Spleen (tissue), 7 donors: ENCODE results near the gene LYZL1.

Experiments
- POLR2A ChIP-seq, 3 donors: fragments of 450-650 bp; IDR thresholded peaks; one replicate each; pipeline ENCODE4 v1.5.1; 2017; ENCODE audit warnings: antibody characterized with exemption in 3 of 3, mild to moderate bottlenecking in 1 of 3
- POLR2AphosphoS5 ChIP-seq, 3 donors: sonication (generic); formaldehyde crosslinking; IDR thresholded peaks; one replicate each; pipeline ENCODE4 v1.5.1; 2017; ENCODE audit warnings: antibody characterized with exemption in 3 of 3
- TF ChIP-seq, protein P1 (sequence below), 11 experiments: fragments of 200-600 bp in 7 of 11; fragments of 450-650 bp in 4 of 11; sonication (generic) in 4 of 11; IDR thresholded peaks in 8 of 11; conservative IDR thresholded peaks in 3 of 11; 1 replicate in 7 of 11; 2 replicates in 4 of 11; pipeline versions ENCODE4 v1.4.0 to v1.8.0; 2016 to 2021; ENCODE audit warnings: antibody characterized with exemption in 11 of 11, inconsistent platforms in 4 of 11, mild to moderate bottlenecking in 1 of 11
- donor health status: DM: no; HTN: no; CAD: no; lungs with moderate emphysema.
- donor health status: DM: no; HTN: no; CAD: no.
- donor health status: DM: no; HTN: no; CAD: no.

- TF ChIP-seq, protein P1, sequence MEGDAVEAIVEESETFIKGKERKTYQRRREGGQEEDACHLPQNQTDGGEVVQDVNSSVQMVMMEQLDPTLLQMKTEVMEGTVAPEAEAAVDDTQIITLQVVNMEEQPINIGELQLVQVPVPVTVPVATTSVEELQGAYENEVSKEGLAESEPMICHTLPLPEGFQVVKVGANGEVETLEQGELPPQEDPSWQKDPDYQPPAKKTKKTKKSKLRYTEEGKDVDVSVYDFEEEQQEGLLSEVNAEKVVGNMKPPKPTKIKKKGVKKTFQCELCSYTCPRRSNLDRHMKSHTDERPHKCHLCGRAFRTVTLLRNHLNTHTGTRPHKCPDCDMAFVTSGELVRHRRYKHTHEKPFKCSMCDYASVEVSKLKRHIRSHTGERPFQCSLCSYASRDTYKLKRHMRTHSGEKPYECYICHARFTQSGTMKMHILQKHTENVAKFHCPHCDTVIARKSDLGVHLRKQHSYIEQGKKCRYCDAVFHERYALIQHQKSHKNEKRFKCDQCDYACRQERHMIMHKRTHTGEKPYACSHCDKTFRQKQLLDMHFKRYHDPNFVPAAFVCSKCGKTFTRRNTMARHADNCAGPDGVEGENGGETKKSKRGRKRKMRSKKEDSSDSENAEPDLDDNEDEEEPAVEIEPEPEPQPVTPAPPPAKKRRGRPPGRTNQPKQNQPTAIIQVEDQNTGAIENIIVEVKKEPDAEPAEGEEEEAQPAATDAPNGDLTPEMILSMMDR (IDR thresholded peaks at IDR 0.05 in 8 of 11, conservative IDR thresholded peaks at IDR 0.05 in 3 of 11): no peak
- TF ChIP-seq POLR2AphosphoS5 (IDR thresholded peaks at IDR 0.05): no peak
- TF ChIP-seq POLR2A (IDR thresholded peaks at IDR 0.05): no peak
These were observed 37.4 kb downstream of the LYZL1 start for GRCh38 chr10:29326299-29326698.
